ENCODE measurements around the gene SPON1.
"Not testable (repeated sequence)": the region's sequence is repeated elsewhere in the genome, so short reads cannot be mapped to it uniquely, and the experiment has no call there.

Gene SPON1

DNA sequence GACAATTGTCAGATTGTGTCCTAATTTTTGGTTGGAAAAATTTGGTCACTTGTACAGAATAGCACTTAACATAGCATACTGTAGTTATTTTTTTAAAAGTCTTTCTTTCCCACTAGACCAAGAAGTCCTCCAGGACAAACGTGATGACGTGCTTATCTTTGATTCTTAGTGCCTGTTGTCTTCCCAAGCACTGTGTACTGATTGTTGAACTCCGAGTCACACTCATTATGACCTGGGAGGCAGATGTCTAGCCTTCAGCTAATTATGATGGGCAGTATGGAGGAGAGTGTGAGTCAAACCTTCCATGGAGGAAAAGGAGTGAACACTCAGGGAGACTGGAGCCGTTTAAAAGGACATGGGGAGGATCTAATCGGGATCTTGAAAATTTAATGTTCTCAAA lies 119.8 kb downstream of the SPON1 start:
- Histone ChIP-seq H3K4me1 (ENCODE audit: low read length) (no peaks in the 10 kb centered on the region), H3K27me3 (replicated peaks; ENCODE audit: insufficient read depth, low read length) (no peaks in the 10 kb centered on the region), H3K27ac (ENCODE audit: low read length) (no peak overlapping the region), H3K79me2 (ENCODE audit: low read length) (no peaks in the 10 kb centered on the region), H3K9me3 (replicated peaks; ENCODE audit: insufficient read depth, low read length) (no peaks in the 10 kb centered on the region), H2AFZ (ENCODE audit: low read length) (no peak overlapping the region), H4K20me1 (ENCODE audit: insufficient read depth, low read length) (no peaks in the 10 kb centered on the region), H3K4me2 (ENCODE audit: low read depth, low read length) (no peak overlapping the region), H3K4me3 (ENCODE audit: low read length) (no peak overlapping the region), H3K9ac (ENCODE audit: low read length) (no peak overlapping the region), H3K9me2 (replicated peaks; ENCODE audit: insufficient read depth, low read length) (no peaks in the 10 kb centered on the region), H3F3A (ENCODE audit: insufficient read depth, low read length) (no peaks in the 10 kb centered on the region), H3K36me3 (replicated peaks; ENCODE audit: insufficient read depth, low read length) (no peaks in the 10 kb centered on the region)
- no peak for DNase-seq
- TF ChIP-seq EZH2 (optimal IDR thresholded peaks at IDR 0.05; ENCODE audit: low read depth, low read length) (no peak), EZH2phosphoT487 (IDR thresholded peaks at IDR 0.05; ENCODE audit: low read length) (no peak)
- TF ChIP-seq, protein P1, sequence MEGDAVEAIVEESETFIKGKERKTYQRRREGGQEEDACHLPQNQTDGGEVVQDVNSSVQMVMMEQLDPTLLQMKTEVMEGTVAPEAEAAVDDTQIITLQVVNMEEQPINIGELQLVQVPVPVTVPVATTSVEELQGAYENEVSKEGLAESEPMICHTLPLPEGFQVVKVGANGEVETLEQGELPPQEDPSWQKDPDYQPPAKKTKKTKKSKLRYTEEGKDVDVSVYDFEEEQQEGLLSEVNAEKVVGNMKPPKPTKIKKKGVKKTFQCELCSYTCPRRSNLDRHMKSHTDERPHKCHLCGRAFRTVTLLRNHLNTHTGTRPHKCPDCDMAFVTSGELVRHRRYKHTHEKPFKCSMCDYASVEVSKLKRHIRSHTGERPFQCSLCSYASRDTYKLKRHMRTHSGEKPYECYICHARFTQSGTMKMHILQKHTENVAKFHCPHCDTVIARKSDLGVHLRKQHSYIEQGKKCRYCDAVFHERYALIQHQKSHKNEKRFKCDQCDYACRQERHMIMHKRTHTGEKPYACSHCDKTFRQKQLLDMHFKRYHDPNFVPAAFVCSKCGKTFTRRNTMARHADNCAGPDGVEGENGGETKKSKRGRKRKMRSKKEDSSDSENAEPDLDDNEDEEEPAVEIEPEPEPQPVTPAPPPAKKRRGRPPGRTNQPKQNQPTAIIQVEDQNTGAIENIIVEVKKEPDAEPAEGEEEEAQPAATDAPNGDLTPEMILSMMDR (IDR thresholded peaks at IDR 0.05; ENCODE audit: low read length), result no peak

DNA sequence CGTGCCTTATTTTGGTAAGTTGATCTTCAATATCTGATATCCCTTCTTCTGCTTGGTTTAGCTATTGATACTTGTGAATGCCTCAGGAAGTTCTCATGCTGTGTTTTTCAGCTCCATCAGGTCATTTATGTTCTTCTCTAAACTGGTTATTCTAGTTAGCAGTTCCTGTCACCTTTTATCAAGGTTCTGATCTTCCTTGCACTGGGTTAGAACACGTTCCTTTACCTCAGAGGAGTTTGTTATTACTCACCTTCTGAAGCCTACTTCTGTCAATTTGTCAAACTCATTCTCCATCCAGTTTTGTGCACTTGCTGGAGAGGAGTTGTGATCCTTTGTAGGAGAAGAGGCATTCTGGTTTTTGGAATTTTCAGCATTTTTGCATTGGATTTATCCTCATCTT lies 126.3 kb downstream of the SPON1 start:
- not testable (repeated sequence) for H3K9ac ChIP-seq (ENCODE audit: low read length); H3K79me2 ChIP-seq (ENCODE audit: low read length); H3K27me3 ChIP-seq (replicated peaks; ENCODE audit: insufficient read depth, low read length); H3K27ac ChIP-seq (ENCODE audit: low read length); H3F3A ChIP-seq (ENCODE audit: insufficient read depth, low read length); H3K9me3 ChIP-seq (replicated peaks; ENCODE audit: insufficient read depth, low read length); DNase-seq; H3K36me3 ChIP-seq (replicated peaks; ENCODE audit: insufficient read depth, low read length); H3K9me2 ChIP-seq (replicated peaks; ENCODE audit: insufficient read depth, low read length); H3K4me1 ChIP-seq (ENCODE audit: low read length); H2AFZ ChIP-seq (ENCODE audit: low read length); H3K4me3 ChIP-seq (ENCODE audit: low read length); H3K4me2 ChIP-seq (ENCODE audit: low read depth, low read length); H4K20me1 ChIP-seq (ENCODE audit: insufficient read depth, low read length)

GRCh38 chr11:14089690-14090462 lies 127.4 kb downstream of the SPON1 start:
- no peaks in the 10 kb centered on the region for H4K20me1 ChIP-seq (ENCODE audit: insufficient read depth, low read length)
- no peak overlapping the region for H3K27ac ChIP-seq (ENCODE audit: low read length)
- no peaks in the 10 kb centered on the region for H3K79me2 ChIP-seq (ENCODE audit: low read length)
- no peak for DNase-seq
- H3K9ac ChIP-seq (ENCODE audit: low read length), result no peak overlapping the region
- no peak overlapping the region for H3K4me2 ChIP-seq (ENCODE audit: low read depth, low read length)
- H3K4me1 ChIP-seq (ENCODE audit: low read length), result no peaks in the 10 kb centered on the region
- no peaks in the 10 kb centered on the region for H3F3A ChIP-seq (ENCODE audit: insufficient read depth, low read length)
- TF ChIP-seq EZH2 (optimal IDR thresholded peaks at IDR 0.05; ENCODE audit: low read depth, low read length) (no peak), EZH2phosphoT487 (IDR thresholded peaks at IDR 0.05; ENCODE audit: low read length) (no peak)
- TF ChIP-seq, protein P1 (IDR thresholded peaks at IDR 0.05; ENCODE audit: low read length), result no peak
- H2AFZ ChIP-seq (ENCODE audit: low read length), result no peak overlapping the region
- H3K9me2 ChIP-seq (replicated peaks; ENCODE audit: insufficient read depth, low read length), result no peaks in the 10 kb centered on the region
- H3K4me3 ChIP-seq (ENCODE audit: low read length), result no peak overlapping the region
- no peaks in the 10 kb centered on the region for H3K36me3 ChIP-seq (replicated peaks; ENCODE audit: insufficient read depth, low read length)
- no peaks in the 10 kb centered on the region for H3K9me3 ChIP-seq (replicated peaks; ENCODE audit: insufficient read depth, low read length)
- no peaks in the 10 kb centered on the region for H3K27me3 ChIP-seq (replicated peaks; ENCODE audit: insufficient read depth, low read length)

GRCh38 chr11:14090631-14091030 lies 128.1 kb downstream of the SPON1 start:
- H3K9ac ChIP-seq (ENCODE audit: low read length); H3K27ac ChIP-seq (ENCODE audit: low read length); DNase-seq; H3K36me3 ChIP-seq (replicated peaks; ENCODE audit: insufficient read depth, low read length); H3K4me2 ChIP-seq (ENCODE audit: low read depth, low read length); H3K9me3 ChIP-seq (replicated peaks; ENCODE audit: insufficient read depth, low read length); H3K9me2 ChIP-seq (replicated peaks; ENCODE audit: insufficient read depth, low read length); H3K27me3 ChIP-seq (replicated peaks; ENCODE audit: insufficient read depth, low read length); H4K20me1 ChIP-seq (ENCODE audit: insufficient read depth, low read length); H2AFZ ChIP-seq (ENCODE audit: low read length); H3F3A ChIP-seq (ENCODE audit: insufficient read depth, low read length); H3K4me1 ChIP-seq (ENCODE audit: low read length); H3K79me2 ChIP-seq (ENCODE audit: low read length); H3K4me3 ChIP-seq (ENCODE audit: low read length): not testable (repeated sequence)
